C4-2B (cell line): ENCODE results near the gene FBXO8.
"Not testable (repeated sequence)": the region's sequence is repeated elsewhere in the genome, so short reads cannot be mapped to it uniquely, and the experiment has no call there.

ENCODE experiments used
- H3K27ac ChIP-seq: fragments of 450-650 bp; 2 replicates; pipeline ENCODE4 v1.5.1; 2017
- CTCF ChIP-seq: fragments of 450-650 bp; conservative IDR thresholded peaks from 2 replicates; pipeline ENCODE4 v1.5.1; 2017; ENCODE audit warnings: mild to moderate bottlenecking
- ZFX ChIP-seq: fragments of 450-650 bp; IDR thresholded peaks from 2 replicates; pipeline ENCODE4 v1.6.1; 2017

Gene FBXO8

GRCh38 chr4:174305961-174306360, 22.5 kb upstream of the FBXO8 start:
- no peak for TF ChIP-seq ZFX
- TF ChIP-seq CTCF = no peak
- H3K27ac ChIP-seq = no peak overlapping the region

- TF ChIP-seq ZFX (no peak), CTCF (no peak)
- H3K27ac ChIP-seq = no peak overlapping the region
Measured at GRCh38 chr4:174304664-174305063, 21.2 kb upstream of the FBXO8 start.

GRCh38 chr4:174303687-174304086, 20.2 kb upstream of the FBXO8 start:
- TF ChIP-seq CTCF (no peak), ZFX (no peak)
- H3K27ac ChIP-seq = no peak overlapping the region

GRCh38 chr4:174295142-174295541, 11.7 kb upstream of the FBXO8 start:
- H3K27ac ChIP-seq = not testable (repeated sequence)

- not testable (repeated sequence) for H3K27ac ChIP-seq
Measured at GRCh38 chr4:174294641-174295040, 11.2 kb upstream of the FBXO8 start.

GRCh38 chr4:174292473-174292872, 9.0 kb upstream of the FBXO8 start:
- TF ChIP-seq CTCF (no peak), ZFX (no peak)
- no peak overlapping the region for H3K27ac ChIP-seq

GRCh38 chr4:174286870-174287269, 3.4 kb upstream of the FBXO8 start:
- no peak overlapping the region for H3K27ac ChIP-seq
- no peak for TF ChIP-seq CTCF
- no peak for TF ChIP-seq ZFX

- peak overlapping the region; percentile 88 for H3K27ac ChIP-seq
- TF ChIP-seq ZFX (no peak), CTCF (no peak)
Measured at GRCh38 chr4:174284487-174284886, 1.0 kb upstream of the FBXO8 start.
